Stimulated activated CD4-positive, alpha-beta T cell treated with anti-CD3 and anti-CD28 coated beads, Interleukin-12 subunit alpha, Interleukin-12 subunit beta, amount 100 ng/mL, for 4 hours (primary cell): ENCODE data around the gene GCSH.
A peak's percentile ranks its signal among the peaks of the same experiment; 100 is the strongest.
"Not testable (repeated sequence)": the region's sequence is repeated elsewhere in the genome, so short reads cannot be mapped to it uniquely, and the experiment has no call there.

Source experiments
- DNase-seq: peaks from one replicate; pipeline ENCODE4 v3.0.0-alpha.2; 2020

Gene GCSH

GRCh38 chr16:81095953-81096714, at the start of gene GCSH:
Gene GCSH (minus strand): TSS chr16:81096395. CDS start chr16:81096278, 117 bp downstream.
- peak; percentile 97 for DNase-seq

- no peak for DNase-seq
Measured at GRCh38 chr16:81143921-81144471, 47.8 kb upstream of the GCSH start.

GRCh38 chr16:81142864-81143263, 46.7 kb upstream of the GCSH start:
- no peak for DNase-seq

- DNase-seq: no peak
Measured at GRCh38 chr16:81140930-81141780, 45.0 kb upstream of the GCSH start.

- no peak for DNase-seq
Measured at GRCh38 chr16:81138831-81139557, 42.8 kb upstream of the GCSH start.

- DNase-seq: no peak
Measured at GRCh38 chr16:81137754-81138153, 41.6 kb upstream of the GCSH start.

- no peak for DNase-seq
Measured at GRCh38 chr16:81136390-81137335, 40.5 kb upstream of the GCSH start.

- DNase-seq: no peak
Measured at GRCh38 chr16:81130126-81130525, 33.9 kb upstream of the GCSH start.

- DNase-seq: no peak
Measured at GRCh38 chr16:81128726-81129524, 32.7 kb upstream of the GCSH start.

- DNase-seq: no peak
Measured at GRCh38 chr16:81127051-81127450, 30.9 kb upstream of the GCSH start.

- no peak for DNase-seq
Measured at GRCh38 chr16:81123092-81123852, 27.1 kb upstream of the GCSH start.

GRCh38 chr16:81121474-81121990, 25.3 kb upstream of the GCSH start:
- no peak for DNase-seq

- DNase-seq: no peak
Measured at GRCh38 chr16:81117436-81117835, 21.2 kb upstream of the GCSH start.

GRCh38 chr16:81116285-81116684, 20.1 kb upstream of the GCSH start:
- DNase-seq: no peak

GRCh38 chr16:81112453-81112852, 16.3 kb upstream of the GCSH start:
- no peak for DNase-seq

- not testable (repeated sequence) for DNase-seq
Measured at GRCh38 chr16:81109274-81109673, 13.1 kb upstream of the GCSH start.

- DNase-seq: no peak
Measured at GRCh38 chr16:81107511-81107910, 11.3 kb upstream of the GCSH start.

GRCh38 chr16:81106826-81107503, 10.8 kb upstream of the GCSH start:
- no peak for DNase-seq

GRCh38 chr16:81105946-81106345, 9.8 kb upstream of the GCSH start:
- no peak for DNase-seq
